Nephron (organoid): ENCODE results near the gene NMNAT2.

ENCODE experiments used
- H3K27ac Mint-ChIP-seq, 3 experiments: 2 replicates each; pipeline ENCODE4 v1.8.0; 2020; ENCODE audit warnings: mixed read lengths in 3 of 3, mild to moderate bottlenecking in 2 of 3, moderate library complexity in 1 of 3
- H3K27me3 Mint-ChIP-seq: 2 replicates; pipeline ENCODE4 v1.8.0; 2021; ENCODE audit warnings: low read depth, mild to moderate bottlenecking, moderate library complexity, mixed read lengths
- H3K36me3 Mint-ChIP-seq: 2 replicates; pipeline ENCODE4 v1.8.0; 2020; ENCODE audit warnings: low read depth, mixed read lengths
- H3K4me1 Mint-ChIP-seq: 2 replicates; pipeline ENCODE4 v1.8.0; 2020; ENCODE audit warnings: mixed read lengths
- H3K4me3 Mint-ChIP-seq, 3 experiments: 2 replicates each; pipeline ENCODE4 v1.8.0; 2020; ENCODE audit warnings: mild to moderate bottlenecking in 3 of 3, mixed read lengths in 3 of 3, moderate library complexity in 2 of 3
- H3K9me3 Mint-ChIP-seq: 2 replicates; pipeline ENCODE4 v1.8.0; 2020; ENCODE audit warnings: mixed read lengths
- TF ChIP-seq, protein P1 (sequence below), 3 experiments: fragments of 200-600 bp; sonication (generic); IDR thresholded peaks; one replicate each; pipeline ENCODE4 v1.5.0; 2021; ENCODE audit warnings: antibody characterized with exemption in 3 of 3; ENCODE audit not compliant: unreplicated experiment in 3 of 3

NMNAT2 gene

DNA sequence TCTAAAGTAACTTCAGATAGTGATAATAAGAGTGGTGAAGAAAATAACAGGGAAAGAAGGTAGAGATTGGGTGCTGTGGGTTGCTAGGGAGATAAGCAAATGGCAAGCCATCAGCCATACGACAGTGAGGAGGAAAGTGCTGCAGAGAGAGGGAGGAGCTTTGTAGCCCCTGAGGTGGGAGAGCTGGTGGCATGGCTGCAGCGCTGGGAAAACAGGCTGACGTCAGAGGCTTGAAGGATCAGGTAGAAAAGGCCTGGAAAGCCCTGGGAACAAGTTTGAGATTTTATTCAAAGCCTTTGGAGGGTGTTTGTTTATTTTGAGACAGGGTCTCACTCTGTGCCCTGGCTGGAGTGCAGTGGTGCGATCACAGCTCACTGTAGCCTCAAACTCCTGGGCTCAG is 109.5 kb downstream of the NMNAT2 start:
- Mint-ChIP-seq H3K36me3 (no peaks in the 10 kb centered on the region), H3K27me3 (no peaks in the 10 kb centered on the region), H3K27ac (peak overlapping the region in 2 of 3 experiments; percentile 5 to 51), H3K4me3 (no peak overlapping the region), H3K9me3 (no peaks in the 10 kb centered on the region), H3K4me1 (peaks cover 61% of the 10 kb centered on the region)
- TF ChIP-seq, protein P1, sequence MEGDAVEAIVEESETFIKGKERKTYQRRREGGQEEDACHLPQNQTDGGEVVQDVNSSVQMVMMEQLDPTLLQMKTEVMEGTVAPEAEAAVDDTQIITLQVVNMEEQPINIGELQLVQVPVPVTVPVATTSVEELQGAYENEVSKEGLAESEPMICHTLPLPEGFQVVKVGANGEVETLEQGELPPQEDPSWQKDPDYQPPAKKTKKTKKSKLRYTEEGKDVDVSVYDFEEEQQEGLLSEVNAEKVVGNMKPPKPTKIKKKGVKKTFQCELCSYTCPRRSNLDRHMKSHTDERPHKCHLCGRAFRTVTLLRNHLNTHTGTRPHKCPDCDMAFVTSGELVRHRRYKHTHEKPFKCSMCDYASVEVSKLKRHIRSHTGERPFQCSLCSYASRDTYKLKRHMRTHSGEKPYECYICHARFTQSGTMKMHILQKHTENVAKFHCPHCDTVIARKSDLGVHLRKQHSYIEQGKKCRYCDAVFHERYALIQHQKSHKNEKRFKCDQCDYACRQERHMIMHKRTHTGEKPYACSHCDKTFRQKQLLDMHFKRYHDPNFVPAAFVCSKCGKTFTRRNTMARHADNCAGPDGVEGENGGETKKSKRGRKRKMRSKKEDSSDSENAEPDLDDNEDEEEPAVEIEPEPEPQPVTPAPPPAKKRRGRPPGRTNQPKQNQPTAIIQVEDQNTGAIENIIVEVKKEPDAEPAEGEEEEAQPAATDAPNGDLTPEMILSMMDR (IDR thresholded peaks at IDR 0.05; ENCODE audit: unreplicated experiment in 3 of 3) = no peak

DNA sequence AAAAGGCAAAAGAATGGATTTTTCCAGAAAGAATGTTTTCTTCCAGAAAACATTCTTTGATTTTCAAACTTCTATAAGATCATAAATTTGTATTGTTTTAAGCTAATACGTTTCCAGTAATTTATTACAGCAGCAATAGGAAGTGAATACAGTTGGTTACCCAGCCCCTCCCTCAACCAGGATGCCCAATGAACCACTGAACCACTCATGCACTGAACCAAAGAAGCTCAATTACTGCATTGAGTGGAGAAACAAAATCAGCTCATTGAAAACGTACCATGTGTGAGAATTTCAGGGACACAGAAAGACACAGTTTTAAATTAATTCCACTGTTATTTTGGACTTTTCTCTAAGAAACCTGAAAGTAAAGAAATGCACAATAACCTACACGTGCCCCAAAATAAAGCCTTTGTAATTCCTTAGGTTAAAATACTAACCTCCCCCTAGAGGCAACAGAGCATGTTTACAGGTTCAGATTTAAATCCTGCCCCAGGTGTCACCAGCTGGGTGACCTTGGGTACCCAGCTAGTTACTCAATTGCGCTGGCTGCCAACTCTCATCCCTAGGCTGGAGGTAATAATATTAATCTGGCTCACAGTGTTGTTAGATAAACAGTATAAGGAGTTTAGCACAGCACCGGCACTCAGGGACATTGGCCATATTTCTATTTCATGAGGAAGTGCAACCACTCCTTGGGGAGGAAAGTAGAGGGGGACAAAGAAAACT is 111.7 kb downstream of the NMNAT2 start:
- Mint-ChIP-seq H3K27ac (peak overlapping the region; percentile 63 to 75 (median 69)), H3K36me3 (no peaks in the 10 kb centered on the region), H3K27me3 (no peaks in the 10 kb centered on the region), H3K9me3 (no peaks in the 10 kb centered on the region), H3K4me3 (no peak overlapping the region), H3K4me1 (peaks cover 71% of the 10 kb centered on the region)
- TF ChIP-seq, protein P1 (IDR thresholded peaks at IDR 0.05; ENCODE audit: unreplicated experiment in 3 of 3) = peak; percentile 27 to 48 (median 45)

DNA sequence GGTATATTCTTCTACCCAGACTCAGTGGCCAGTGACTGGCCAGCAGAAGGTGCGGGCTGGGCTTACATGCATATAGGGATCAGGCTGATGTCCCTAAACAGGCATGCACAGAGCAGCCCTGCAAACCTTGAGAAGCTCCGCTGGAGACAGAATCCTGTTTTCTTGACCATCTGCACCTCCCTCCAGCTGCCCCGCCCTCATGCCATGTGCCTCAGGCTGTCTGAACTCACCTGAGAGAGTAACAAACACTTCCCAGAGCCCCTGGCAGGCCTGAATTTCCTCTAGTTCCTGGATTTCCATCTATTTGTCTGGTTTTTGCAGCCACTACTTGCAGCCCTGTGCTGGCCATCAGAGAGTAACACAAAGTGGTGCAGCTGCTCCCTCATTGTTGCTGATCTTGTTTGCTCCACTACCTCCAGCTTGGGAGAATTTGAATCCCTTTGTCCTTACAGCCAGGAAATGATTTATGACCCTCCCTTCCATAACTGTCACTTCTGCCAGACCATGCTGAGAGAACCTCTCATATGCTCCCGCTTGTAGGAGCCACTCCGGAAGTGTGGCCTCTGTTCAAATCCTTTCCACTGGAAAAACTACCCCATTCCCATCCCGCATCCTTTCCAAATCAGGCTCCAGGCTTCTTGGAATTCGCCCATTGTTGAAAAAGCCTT is 113.6 kb downstream of the NMNAT2 start:
- no peak overlapping the region for H3K4me3 Mint-ChIP-seq
- H3K9me3 Mint-ChIP-seq = peaks cover 3% of the 10 kb centered on the region
- H3K27ac Mint-ChIP-seq = peak overlapping the region; percentile 65 to 69 (median 67)
- H3K4me1 Mint-ChIP-seq = peaks cover 51% of the 10 kb centered on the region
- H3K36me3 Mint-ChIP-seq = no peaks in the 10 kb centered on the region
- TF ChIP-seq, protein P1 (IDR thresholded peaks at IDR 0.05; ENCODE audit: unreplicated experiment in 3 of 3) = no peak
- H3K27me3 Mint-ChIP-seq = no peaks in the 10 kb centered on the region

DNA sequence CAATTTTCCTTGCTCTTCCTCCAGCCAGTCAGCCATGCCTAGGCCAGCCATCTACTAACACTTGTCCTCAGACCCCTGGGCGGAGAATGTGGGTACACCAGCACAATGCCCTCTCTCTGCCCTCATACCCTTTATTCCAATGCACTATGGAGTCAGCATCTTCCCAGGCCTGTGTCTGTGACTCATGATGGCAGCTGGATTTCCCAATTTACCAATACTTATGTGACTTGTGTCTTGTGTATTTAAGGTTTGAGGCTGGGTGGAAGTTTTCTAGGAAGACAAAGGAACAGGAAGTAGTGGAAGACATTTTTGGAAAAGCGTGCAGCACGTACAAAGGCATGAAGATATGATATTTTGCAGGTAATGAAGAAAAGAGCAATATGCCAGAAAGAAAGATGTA is 114.3 kb downstream of the NMNAT2 start:
- Mint-ChIP-seq H3K4me1 (peaks cover 50% of the 10 kb centered on the region), H3K4me3 (no peak overlapping the region), H3K27me3 (no peaks in the 10 kb centered on the region), H3K27ac (peak overlapping the region; percentile 16 to 67 (median 20)), H3K9me3 (peaks cover 4% of the 10 kb centered on the region), H3K36me3 (no peaks in the 10 kb centered on the region)
- TF ChIP-seq, protein P1 (IDR thresholded peaks at IDR 0.05; ENCODE audit: unreplicated experiment in 3 of 3) = no peak

DNA sequence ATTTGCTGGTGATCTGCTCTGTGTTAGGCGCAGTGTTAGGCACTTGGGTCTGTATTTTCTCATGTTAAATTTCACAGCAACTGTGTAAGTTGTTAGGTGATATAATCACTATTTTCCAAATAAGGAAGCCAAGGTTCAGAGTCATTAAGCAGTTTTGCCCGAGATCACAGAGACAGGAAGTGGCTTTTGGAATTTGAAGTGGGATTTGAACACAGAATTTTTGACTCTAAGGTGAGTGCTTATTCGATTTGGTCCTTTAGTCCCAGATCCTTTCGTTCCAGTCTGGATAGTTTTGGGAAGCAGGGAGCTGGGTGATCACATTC is 114.9 kb downstream of the NMNAT2 start:
- Mint-ChIP-seq H3K4me3 (no peak overlapping the region), H3K4me1 (peaks cover 50% of the 10 kb centered on the region), H3K36me3 (no peaks in the 10 kb centered on the region), H3K27ac (peak overlapping the region; percentile 14 to 67 (median 23)), H3K9me3 (peaks cover 7% of the 10 kb centered on the region), H3K27me3 (no peaks in the 10 kb centered on the region)
- TF ChIP-seq, protein P1 (IDR thresholded peaks at IDR 0.05; ENCODE audit: unreplicated experiment in 3 of 3) = no peak
